Measurements from ENCODE around the gene IL1RL1. TPM values are rescaled to one million over a fixed set of nuclear protein-coding genes. Genes with fewer than 3 reads are reported as not detected.

The IL1RL1 gene
- polyA plus RNA-seq, 1 of the 3 experiments (the other 2 are of a cell fraction), result not detected

DNA sequence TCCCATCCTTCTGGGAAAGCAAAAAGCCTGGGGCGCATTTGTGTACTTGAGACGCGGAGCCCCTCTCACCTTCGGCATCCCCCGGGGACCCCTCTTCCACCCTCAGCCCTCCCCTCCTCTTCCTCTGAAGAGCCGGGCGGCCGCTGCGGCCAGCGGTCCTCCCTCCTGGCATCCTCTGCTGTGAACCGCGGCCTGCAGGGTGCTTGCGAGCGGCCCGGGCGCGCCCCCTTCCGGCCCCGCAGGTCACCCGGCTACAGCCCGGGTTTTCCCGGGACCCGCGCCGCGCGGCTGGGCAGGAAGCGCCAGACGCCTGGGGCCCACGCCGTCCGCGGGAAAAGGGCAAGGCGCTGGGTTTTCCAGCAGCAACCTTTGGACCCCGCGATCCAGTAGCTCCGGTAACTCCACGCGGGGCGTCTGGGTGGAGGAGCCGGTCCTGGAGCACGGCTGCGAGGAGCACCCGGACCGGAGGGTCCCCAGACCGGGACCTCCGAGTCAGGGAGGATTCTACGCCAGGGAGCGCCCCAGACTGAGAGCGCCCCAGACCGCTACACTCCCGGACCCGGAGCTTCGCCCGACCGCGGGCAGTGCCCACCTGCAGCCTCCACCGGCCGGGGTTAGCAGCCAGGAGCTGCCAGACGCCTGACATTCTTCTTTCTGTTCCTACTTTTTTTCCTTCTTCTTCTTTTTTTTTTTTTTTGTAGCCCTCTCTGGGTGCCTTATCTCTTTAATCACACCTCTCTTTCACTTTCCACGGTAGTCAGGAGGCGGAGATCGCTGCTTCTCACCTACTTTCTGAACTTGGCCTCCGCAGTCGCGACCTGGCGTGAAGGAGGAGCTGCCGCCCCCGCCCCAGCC is 44.4 kb downstream of the IL1RL1 start, which contains the start of gene IL18R1:
TSS of gene IL18R1 (plus strand) at position 271 of the 855 bp plus-strand sequence. CDS start 6,865 bp downstream, outside the sequence.
- no peaks in the 10 kb centered on the region for H3K79me2 ChIP-seq (ENCODE audit: insufficient read depth)
- peak within 1 kb of the TSS; percentile 50 to 63 for H3K4me3 ChIP-seq (ENCODE audit: low read depth in 2 of 2, low read length in 1 of 2)
- no peak within 1 kb of the TSS for H3K9ac ChIP-seq
- no peaks in the 10 kb centered on the region for H3K9me3 ChIP-seq
- peaks cover 32% of the 10 kb centered on the region; the same call in 1 of the 2 replicates for H3K27me3 ChIP-seq (ENCODE audit: insufficient read depth)
- H4K20me1 ChIP-seq (ENCODE audit: insufficient read depth), result no peaks in the 10 kb centered on the region
- H3F3A ChIP-seq (replicated peaks; ENCODE audit: insufficient read depth), result no peaks in the 10 kb centered on the region
- H3K4me2 ChIP-seq, result peak within 1 kb of the TSS; percentile 98
- CTCF ChIA-PET, result interaction anchor here (0.5 to 1.4 kb wide), 7 partner anchors 16 to 1104 kb away, joined by 3 to 6 read pairs (median 3); no protein-coding TSS in a partner anchor
- H3K4me1 ChIP-seq (ENCODE audit: control insufficient read depth in 1 of 2, insufficient read depth in 2 of 2, low read depth in 1 of 2, low read length in 1 of 2), result peaks cover 0 to 3% of the 10 kb centered on the region in 2 experiments; a peak in 1 of 4 replicates
- H3K27ac ChIP-seq (ENCODE audit: low read depth in 2 of 2, low read length in 1 of 2), result no peak within 1 kb of the TSS
- peak; percentile 87 for DNase-seq
- no peaks in the 10 kb centered on the region for H3K9me2 ChIP-seq
- POLR2A ChIA-PET, result no interaction called here
- peak within 1 kb of the TSS; percentile 87; the same call in 1 of the 2 replicates for H2AFZ ChIP-seq (ENCODE audit: low read depth)
- H3K36me3 ChIP-seq (replicated peaks in 1 of 2; ENCODE audit: control insufficient read depth in 1 of 2, insufficient read depth in 2 of 2, low read length in 1 of 2), result no peaks in the 10 kb centered on the region
- 5% methylated on average over 24 of the region's 69 CpGs for WGBS (ENCODE audit: low lambda C conversion rate)
- TF ChIP-seq YY1 (IDR thresholded peaks at IDR 0.05; ENCODE audit: low read depth) (no peak), EP300 (IDR thresholded peaks at IDR 0.05; ENCODE audit: borderline replicate concordance in 1 of 2, low read depth in 1 of 2, low read length in 1 of 2) (no peak), FOSL2 (IDR thresholded peaks at IDR 0.05; ENCODE audit: borderline replicate concordance, low read depth) (no peak), RXRA (IDR thresholded peaks at IDR 0.05; ENCODE audit: borderline replicate concordance, low read depth) (no peak), JUND (IDR thresholded peaks at IDR 0.05) (no peak), CHD2 (IDR thresholded peaks at IDR 0.05; ENCODE audit: low read length, partially characterized antibody) (no peak), TEAD4 (IDR thresholded peaks at IDR 0.05; ENCODE audit: borderline replicate concordance, insufficient read depth) (no peak), SMC3 (IDR thresholded peaks at IDR 0.05; ENCODE audit: low read depth, low read length) (peak; percentile 59), MXI1 (IDR thresholded peaks at IDR 0.05; ENCODE audit: low read depth, low read length) (0 out of 2 replicates have a peak, but pooled peaks have one; percentile 15), RFX5 (IDR thresholded peaks at IDR 0.05; ENCODE audit: low read length) (no peak), NFIC (IDR thresholded peaks at IDR 0.05; ENCODE audit: borderline replicate concordance) (0 out of 2 replicates have a peak, but pooled peaks have one; percentile 17), GABPA (IDR thresholded peaks at IDR 0.05; ENCODE audit: low read depth) (no peak), GATA2 (CRISPR knock-in tag; IDR thresholded peaks at IDR 0.05) (no peak), MEF2A (IDR thresholded peaks at IDR 0.05; ENCODE audit: borderline replicate concordance, low read depth) (no peak), EZH2phosphoT487 (IDR thresholded peaks at IDR 0.05; ENCODE audit: borderline replicate concordance, low read depth) (no peak), FOXM1 (IDR thresholded peaks at IDR 0.05; ENCODE audit: low read depth) (no peak), TAF1 (IDR thresholded peaks at IDR 0.05; ENCODE audit: borderline replicate concordance, low read depth, low read length) (no peak), FOXJ3 (CRISPR knock-in tag; IDR thresholded peaks at IDR 0.05) (no peak), ELF1 (IDR thresholded peaks at IDR 0.05) (no peak), SIN3A (IDR thresholded peaks at IDR 0.05; ENCODE audit: borderline replicate concordance, low read depth, low read length) (no peak), RAD21 (IDR thresholded peaks at IDR 0.05; ENCODE audit: low read length) (peak; percentile 61)
- TF ChIP-seq, protein P1, sequence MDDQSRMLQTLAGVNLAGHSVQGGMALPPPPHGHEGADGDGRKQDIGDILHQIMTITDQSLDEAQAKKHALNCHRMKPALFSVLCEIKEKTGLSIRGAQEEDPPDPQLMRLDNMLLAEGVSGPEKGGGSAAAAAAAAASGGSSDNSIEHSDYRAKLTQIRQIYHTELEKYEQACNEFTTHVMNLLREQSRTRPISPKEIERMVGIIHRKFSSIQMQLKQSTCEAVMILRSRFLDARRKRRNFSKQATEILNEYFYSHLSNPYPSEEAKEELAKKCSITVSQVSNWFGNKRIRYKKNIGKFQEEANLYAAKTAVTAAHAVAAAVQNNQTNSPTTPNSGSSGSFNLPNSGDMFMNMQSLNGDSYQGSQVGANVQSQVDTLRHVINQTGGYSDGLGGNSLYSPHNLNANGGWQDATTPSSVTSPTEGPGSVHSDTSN (IDR thresholded peaks at IDR 0.05), result no peak
- TF ChIP-seq, protein P2, sequence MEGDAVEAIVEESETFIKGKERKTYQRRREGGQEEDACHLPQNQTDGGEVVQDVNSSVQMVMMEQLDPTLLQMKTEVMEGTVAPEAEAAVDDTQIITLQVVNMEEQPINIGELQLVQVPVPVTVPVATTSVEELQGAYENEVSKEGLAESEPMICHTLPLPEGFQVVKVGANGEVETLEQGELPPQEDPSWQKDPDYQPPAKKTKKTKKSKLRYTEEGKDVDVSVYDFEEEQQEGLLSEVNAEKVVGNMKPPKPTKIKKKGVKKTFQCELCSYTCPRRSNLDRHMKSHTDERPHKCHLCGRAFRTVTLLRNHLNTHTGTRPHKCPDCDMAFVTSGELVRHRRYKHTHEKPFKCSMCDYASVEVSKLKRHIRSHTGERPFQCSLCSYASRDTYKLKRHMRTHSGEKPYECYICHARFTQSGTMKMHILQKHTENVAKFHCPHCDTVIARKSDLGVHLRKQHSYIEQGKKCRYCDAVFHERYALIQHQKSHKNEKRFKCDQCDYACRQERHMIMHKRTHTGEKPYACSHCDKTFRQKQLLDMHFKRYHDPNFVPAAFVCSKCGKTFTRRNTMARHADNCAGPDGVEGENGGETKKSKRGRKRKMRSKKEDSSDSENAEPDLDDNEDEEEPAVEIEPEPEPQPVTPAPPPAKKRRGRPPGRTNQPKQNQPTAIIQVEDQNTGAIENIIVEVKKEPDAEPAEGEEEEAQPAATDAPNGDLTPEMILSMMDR (IDR thresholded peaks at IDR 0.05), result peak; percentile 73
- TF ChIP-seq, protein P3, sequence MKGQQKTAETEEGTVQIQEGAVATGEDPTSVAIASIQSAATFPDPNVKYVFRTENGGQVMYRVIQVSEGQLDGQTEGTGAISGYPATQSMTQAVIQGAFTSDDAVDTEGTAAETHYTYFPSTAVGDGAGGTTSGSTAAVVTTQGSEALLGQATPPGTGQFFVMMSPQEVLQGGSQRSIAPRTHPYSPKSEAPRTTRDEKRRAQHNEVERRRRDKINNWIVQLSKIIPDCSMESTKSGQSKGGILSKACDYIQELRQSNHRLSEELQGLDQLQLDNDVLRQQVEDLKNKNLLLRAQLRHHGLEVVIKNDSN (IDR thresholded peaks at IDR 0.05; ENCODE audit: borderline replicate concordance, low read depth), result no peak
- TF ChIP-seq, protein P4, sequence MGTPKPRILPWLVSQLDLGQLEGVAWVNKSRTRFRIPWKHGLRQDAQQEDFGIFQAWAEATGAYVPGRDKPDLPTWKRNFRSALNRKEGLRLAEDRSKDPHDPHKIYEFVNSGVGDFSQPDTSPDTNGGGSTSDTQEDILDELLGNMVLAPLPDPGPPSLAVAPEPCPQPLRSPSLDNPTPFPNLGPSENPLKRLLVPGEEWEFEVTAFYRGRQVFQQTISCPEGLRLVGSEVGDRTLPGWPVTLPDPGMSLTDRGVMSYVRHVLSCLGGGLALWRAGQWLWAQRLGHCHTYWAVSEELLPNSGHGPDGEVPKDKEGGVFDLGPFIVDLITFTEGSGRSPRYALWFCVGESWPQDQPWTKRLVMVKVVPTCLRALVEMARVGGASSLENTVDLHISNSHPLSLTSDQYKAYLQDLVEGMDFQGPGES (IDR thresholded peaks at IDR 0.05; ENCODE audit: low read depth, low read length), result no peak
- TF ChIP-seq, protein P5, sequence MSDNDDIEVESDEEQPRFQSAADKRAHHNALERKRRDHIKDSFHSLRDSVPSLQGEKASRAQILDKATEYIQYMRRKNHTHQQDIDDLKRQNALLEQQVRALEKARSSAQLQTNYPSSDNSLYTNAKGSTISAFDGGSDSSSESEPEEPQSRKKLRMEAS (IDR thresholded peaks at IDR 0.05; ENCODE audit: low read depth), result no peak
- TF ChIP-seq, protein P6, sequence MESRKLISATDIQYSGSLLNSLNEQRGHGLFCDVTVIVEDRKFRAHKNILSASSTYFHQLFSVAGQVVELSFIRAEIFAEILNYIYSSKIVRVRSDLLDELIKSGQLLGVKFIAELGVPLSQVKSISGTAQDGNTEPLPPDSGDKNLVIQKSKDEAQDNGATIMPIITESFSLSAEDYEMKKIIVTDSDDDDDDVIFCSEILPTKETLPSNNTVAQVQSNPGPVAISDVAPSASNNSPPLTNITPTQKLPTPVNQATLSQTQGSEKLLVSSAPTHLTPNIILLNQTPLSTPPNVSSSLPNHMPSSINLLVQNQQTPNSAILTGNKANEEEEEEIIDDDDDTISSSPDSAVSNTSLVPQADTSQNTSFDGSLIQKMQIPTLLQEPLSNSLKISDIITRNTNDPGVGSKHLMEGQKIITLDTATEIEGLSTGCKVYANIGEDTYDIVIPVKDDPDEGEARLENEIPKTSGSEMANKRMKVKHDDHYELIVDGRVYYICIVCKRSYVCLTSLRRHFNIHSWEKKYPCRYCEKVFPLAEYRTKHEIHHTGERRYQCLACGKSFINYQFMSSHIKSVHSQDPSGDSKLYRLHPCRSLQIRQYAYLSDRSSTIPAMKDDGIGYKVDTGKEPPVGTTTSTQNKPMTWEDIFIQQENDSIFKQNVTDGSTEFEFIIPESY (IDR thresholded peaks at IDR 0.05; ENCODE audit: borderline replicate concordance, low read depth), result no peak

All from SK-N-SH (cell line).